Measurements from ENCODE around the gene CHGA.

DNA sequence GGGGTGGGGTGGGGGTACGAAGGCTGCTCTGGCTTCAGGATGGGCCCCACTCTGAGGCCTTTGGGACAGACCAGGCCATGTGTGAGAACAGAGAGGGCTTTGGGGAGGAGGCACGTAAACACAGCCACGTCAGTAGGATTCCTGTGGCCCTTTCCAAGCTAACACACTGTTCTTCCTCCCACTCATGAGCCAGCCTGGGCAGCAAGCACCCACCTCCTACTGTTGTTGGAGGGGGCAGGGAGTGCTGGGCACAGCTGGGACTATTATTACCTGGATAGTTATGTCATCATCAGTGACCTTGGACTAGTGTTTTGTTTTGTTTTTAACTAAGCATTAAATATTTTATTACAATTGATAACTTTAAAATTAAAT lies 5.3 kb downstream of the CHGA start:
- TF ChIP-seq, protein P1, sequence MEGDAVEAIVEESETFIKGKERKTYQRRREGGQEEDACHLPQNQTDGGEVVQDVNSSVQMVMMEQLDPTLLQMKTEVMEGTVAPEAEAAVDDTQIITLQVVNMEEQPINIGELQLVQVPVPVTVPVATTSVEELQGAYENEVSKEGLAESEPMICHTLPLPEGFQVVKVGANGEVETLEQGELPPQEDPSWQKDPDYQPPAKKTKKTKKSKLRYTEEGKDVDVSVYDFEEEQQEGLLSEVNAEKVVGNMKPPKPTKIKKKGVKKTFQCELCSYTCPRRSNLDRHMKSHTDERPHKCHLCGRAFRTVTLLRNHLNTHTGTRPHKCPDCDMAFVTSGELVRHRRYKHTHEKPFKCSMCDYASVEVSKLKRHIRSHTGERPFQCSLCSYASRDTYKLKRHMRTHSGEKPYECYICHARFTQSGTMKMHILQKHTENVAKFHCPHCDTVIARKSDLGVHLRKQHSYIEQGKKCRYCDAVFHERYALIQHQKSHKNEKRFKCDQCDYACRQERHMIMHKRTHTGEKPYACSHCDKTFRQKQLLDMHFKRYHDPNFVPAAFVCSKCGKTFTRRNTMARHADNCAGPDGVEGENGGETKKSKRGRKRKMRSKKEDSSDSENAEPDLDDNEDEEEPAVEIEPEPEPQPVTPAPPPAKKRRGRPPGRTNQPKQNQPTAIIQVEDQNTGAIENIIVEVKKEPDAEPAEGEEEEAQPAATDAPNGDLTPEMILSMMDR (IDR thresholded peaks at IDR 0.05): no peak
- no peak for TF ChIP-seq POLR2AphosphoS5 (IDR thresholded peaks at IDR 0.05)

All from breast epithelium (tissue), 3 donors.